Measurements from ENCODE around the gene CFAP20DC.

- TF ChIP-seq ZNF544 (tag by site-specific recombination; IDR thresholded peaks at IDR 0.05) (no peak), YY1 (tag by site-specific recombination; IDR thresholded peaks at IDR 0.05) (no peak), ZFP3 (tag by site-specific recombination; IDR thresholded peaks at IDR 0.05; ENCODE audit: low read depth) (no peak), ZNF324 (tag by site-specific recombination; IDR thresholded peaks at IDR 0.05) (no peak), ELK4 (IDR thresholded peaks at IDR 0.05; ENCODE audit: borderline replicate concordance, low read depth, low read length) (no peak), SALL2 (tag by site-specific recombination; IDR thresholded peaks at IDR 0.05; ENCODE audit: borderline replicate concordance) (no peak), ZNF391 (tag by site-specific recombination; IDR thresholded peaks at IDR 0.05; ENCODE audit: borderline replicate concordance, low read depth) (no peak), SETDB1 (IDR thresholded peaks at IDR 0.05; ENCODE audit: insufficient read length, low read length) (no peak), ZNF701 (tag by site-specific recombination; IDR thresholded peaks at IDR 0.05) (no peak), ZNF23 (tag by site-specific recombination; IDR thresholded peaks at IDR 0.05; ENCODE audit: borderline replicate concordance) (no peak), ZNF311 (tag by site-specific recombination; IDR thresholded peaks at IDR 0.05; ENCODE audit: borderline replicate concordance) (no peak), GLI2 (tag by site-specific recombination; IDR thresholded peaks at IDR 0.05; ENCODE audit: borderline replicate concordance, low read depth) (no peak)
- TF ChIP-seq, protein P1, sequence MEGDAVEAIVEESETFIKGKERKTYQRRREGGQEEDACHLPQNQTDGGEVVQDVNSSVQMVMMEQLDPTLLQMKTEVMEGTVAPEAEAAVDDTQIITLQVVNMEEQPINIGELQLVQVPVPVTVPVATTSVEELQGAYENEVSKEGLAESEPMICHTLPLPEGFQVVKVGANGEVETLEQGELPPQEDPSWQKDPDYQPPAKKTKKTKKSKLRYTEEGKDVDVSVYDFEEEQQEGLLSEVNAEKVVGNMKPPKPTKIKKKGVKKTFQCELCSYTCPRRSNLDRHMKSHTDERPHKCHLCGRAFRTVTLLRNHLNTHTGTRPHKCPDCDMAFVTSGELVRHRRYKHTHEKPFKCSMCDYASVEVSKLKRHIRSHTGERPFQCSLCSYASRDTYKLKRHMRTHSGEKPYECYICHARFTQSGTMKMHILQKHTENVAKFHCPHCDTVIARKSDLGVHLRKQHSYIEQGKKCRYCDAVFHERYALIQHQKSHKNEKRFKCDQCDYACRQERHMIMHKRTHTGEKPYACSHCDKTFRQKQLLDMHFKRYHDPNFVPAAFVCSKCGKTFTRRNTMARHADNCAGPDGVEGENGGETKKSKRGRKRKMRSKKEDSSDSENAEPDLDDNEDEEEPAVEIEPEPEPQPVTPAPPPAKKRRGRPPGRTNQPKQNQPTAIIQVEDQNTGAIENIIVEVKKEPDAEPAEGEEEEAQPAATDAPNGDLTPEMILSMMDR (tag by site-specific recombination; IDR thresholded peaks at IDR 0.05), result no peak
- TF ChIP-seq, protein P2, sequence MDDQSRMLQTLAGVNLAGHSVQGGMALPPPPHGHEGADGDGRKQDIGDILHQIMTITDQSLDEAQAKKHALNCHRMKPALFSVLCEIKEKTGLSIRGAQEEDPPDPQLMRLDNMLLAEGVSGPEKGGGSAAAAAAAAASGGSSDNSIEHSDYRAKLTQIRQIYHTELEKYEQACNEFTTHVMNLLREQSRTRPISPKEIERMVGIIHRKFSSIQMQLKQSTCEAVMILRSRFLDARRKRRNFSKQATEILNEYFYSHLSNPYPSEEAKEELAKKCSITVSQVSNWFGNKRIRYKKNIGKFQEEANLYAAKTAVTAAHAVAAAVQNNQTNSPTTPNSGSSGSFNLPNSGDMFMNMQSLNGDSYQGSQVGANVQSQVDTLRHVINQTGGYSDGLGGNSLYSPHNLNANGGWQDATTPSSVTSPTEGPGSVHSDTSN (CRISPR knock-in tag; IDR thresholded peaks at IDR 0.05), result no peak
These were observed 20.0 kb upstream of the CFAP20DC start for GRCh38 chr3:59069838-59070237.

Data from HEK293 (cell line).